GM23338 (cell line): Measurements from ENCODE around the gene LHX3. TPM values are rescaled to one million over a fixed set of nuclear protein-coding genes. Genes with fewer than 3 reads are reported as not detected.

Source experiments
- CTCF ChIP-seq, 2 experiments: fragments of 200-600 bp in 1 of 2; sonication (generic) in 1 of 2; conservative IDR thresholded peaks; 2 replicates each; pipeline versions ENCODE4 v1.5.1 to v1.6.1; 2016 to 2017; ENCODE audit warnings: antibody characterized with exemption in 2 of 2, low read depth in 2 of 2, mild to moderate bottlenecking in 2 of 2, moderate library complexity in 1 of 2
- ZNF331 ChIP-seq: fragments of 250-450 bp; sonication (Bioruptor Pico); IDR thresholded peaks from 2 replicates; pipeline ENCODE4 v1.5.0; 2020; ENCODE audit warnings: low read depth, mild to moderate bottlenecking, moderate library complexity
- polyA plus RNA-seq: library from polyadenylated mRNA; unstranded; fragments of >200 nt; fragmentation: Nextera tagmentation; extraction: Ambion mirVana; gene quantifications from 2 replicates; pipeline ENCODE4 v1.2.1, GENCODE V29; 2016
- total RNA-seq: library from RNA; depleted of rRNA; stranded (reverse); fragments of >200 nt; shearing (Covaris generic); gene quantifications from 2 replicates; pipeline ENCODE4 v1.2.3, GENCODE V29; 2014
- TF ChIP-seq, protein P1 (sequence below): fragments of 250-450 bp; sonication (Bioruptor Pico); IDR thresholded peaks from 2 replicates; pipeline ENCODE4 v1.5.0; 2020; ENCODE audit warnings: mild to moderate bottlenecking, moderate library complexity
- TF ChIP-seq, protein P2 (sequence below): IDR thresholded peaks from one replicate; pipeline ENCODE4 v1.6.1; 2018; ENCODE audit warnings: antibody characterized with exemption; ENCODE audit not compliant: unreplicated experiment

LHX3 gene
- total and polyA plus RNA-seq, 2 experiments from 2014 or later = 0.08 TPM; not detected in 1

- TF ChIP-seq, protein P1, sequence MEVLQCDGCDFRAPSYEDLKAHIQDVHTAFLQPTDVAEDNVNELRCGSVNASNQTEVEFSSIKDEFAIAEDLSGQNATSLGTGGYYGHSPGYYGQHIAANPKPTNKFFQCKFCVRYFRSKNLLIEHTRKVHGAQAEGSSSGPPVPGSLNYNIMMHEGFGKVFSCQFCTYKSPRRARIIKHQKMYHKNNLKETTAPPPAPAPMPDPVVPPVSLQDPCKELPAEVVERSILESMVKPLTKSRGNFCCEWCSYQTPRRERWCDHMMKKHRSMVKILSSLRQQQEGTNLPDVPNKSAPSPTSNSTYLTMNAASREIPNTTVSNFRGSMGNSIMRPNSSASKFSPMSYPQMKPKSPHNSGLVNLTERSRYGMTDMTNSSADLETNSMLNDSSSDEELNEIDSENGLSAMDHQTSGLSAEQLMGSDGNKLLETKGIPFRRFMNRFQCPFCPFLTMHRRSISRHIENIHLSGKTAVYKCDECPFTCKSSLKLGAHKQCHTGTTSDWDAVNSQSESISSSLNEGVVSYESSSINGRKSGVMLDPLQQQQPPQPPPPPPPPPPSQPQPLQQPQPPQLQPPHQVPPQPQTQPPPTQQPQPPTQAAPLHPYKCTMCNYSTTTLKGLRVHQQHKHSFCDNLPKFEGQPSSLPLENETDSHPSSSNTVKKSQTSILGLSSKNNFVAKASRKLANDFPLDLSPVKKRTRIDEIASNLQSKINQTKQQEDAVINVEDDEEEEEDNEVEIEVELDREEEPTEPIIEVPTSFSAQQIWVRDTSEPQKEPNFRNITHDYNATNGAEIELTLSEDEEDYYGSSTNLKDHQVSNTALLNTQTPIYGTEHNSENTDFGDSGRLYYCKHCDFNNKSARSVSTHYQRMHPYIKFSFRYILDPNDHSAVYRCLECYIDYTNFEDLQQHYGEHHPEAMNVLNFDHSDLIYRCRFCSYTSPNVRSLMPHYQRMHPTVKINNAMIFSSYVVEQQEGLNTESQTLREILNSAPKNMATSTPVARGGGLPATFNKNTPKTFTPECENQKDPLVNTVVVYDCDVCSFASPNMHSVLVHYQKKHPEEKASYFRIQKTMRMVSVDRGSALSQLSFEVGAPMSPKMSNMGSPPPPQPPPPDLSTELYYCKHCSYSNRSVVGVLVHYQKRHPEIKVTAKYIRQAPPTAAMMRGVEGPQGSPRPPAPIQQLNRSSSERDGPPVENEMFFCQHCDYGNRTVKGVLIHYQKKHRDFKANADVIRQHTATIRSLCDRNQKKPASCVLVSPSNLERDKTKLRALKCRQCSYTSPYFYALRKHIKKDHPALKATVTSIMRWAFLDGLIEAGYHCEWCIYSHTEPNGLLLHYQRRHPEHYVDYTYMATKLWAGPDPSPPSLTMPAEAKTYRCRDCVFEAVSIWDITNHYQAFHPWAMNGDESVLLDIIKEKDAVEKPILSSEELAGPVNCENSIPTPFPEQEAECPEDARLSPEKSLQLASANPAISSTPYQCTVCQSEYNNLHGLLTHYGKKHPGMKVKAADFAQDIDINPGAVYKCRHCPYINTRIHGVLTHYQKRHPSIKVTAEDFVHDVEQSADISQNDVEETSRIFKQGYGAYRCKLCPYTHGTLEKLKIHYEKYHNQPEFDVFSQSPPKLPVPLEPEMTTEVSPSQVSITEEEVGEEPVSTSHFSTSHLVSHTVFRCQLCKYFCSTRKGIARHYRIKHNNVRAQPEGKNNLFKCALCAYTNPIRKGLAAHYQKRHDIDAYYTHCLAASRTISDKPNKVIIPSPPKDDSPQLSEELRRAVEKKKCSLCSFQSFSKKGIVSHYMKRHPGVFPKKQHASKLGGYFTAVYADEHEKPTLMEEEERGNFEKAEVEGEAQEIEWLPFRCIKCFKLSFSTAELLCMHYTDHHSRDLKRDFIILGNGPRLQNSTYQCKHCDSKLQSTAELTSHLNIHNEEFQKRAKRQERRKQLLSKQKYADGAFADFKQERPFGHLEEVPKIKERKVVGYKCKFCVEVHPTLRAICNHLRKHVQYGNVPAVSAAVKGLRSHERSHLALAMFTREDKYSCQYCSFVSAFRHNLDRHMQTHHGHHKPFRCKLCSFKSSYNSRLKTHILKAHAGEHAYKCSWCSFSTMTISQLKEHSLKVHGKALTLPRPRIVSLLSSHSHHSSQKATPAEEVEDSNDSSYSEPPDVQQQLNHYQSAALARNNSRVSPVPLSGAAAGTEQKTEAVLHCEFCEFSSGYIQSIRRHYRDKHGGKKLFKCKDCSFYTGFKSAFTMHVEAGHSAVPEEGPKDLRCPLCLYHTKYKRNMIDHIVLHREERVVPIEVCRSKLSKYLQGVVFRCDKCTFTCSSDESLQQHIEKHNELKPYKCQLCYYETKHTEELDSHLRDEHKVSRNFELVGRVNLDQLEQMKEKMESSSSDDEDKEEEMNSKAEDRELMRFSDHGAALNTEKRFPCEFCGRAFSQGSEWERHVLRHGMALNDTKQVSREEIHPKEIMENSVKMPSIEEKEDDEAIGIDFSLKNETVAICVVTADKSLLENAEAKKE = no peak
- TF ChIP-seq ZNF331 (CRISPR knock-in tag) = no peak
- TF ChIP-seq CTCF (conservative IDR thresholded peaks at IDR 0.05; ENCODE audit: low read depth in 2 of 2) = no peak
- TF ChIP-seq, protein P2, sequence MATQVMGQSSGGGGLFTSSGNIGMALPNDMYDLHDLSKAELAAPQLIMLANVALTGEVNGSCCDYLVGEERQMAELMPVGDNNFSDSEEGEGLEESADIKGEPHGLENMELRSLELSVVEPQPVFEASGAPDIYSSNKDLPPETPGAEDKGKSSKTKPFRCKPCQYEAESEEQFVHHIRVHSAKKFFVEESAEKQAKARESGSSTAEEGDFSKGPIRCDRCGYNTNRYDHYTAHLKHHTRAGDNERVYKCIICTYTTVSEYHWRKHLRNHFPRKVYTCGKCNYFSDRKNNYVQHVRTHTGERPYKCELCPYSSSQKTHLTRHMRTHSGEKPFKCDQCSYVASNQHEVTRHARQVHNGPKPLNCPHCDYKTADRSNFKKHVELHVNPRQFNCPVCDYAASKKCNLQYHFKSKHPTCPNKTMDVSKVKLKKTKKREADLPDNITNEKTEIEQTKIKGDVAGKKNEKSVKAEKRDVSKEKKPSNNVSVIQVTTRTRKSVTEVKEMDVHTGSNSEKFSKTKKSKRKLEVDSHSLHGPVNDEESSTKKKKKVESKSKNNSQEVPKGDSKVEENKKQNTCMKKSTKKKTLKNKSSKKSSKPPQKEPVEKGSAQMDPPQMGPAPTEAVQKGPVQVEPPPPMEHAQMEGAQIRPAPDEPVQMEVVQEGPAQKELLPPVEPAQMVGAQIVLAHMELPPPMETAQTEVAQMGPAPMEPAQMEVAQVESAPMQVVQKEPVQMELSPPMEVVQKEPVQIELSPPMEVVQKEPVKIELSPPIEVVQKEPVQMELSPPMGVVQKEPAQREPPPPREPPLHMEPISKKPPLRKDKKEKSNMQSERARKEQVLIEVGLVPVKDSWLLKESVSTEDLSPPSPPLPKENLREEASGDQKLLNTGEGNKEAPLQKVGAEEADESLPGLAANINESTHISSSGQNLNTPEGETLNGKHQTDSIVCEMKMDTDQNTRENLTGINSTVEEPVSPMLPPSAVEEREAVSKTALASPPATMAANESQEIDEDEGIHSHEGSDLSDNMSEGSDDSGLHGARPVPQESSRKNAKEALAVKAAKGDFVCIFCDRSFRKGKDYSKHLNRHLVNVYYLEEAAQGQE = no peak
Measured at GRCh38 chr9:136178773-136179075, 26.2 kb downstream of the LHX3 start (continued).
